ENCODE results near the gene MFF. TPM values are rescaled to one million over a fixed set of nuclear protein-coding genes. Genes with fewer than 3 reads are reported as not detected.

Gene MFF
- polyA plus RNA-seq, 4 donors: 68.8 to 86.6 (median 80.9) TPM

GRCh38 chr2:227296671-227297405, 28.2 kb upstream of the MFF start:
- no peak overlapping the region for H3K27ac ChIP-seq (ENCODE audit: low read depth in 1 of 3, low read length in 2 of 3)
- no peaks in the 10 kb centered on the region for H3K9me3 ChIP-seq (ENCODE audit: control insufficient read depth in 2 of 2, insufficient read depth in 1 of 2, low read depth in 1 of 2, low read length in 1 of 2)
- DNase-seq (peak in 1 of 2 donors; percentile 48), FAIRE-seq (no peak)
- H3K4me1 ChIP-seq (ENCODE audit: control insufficient read depth in 3 of 3, insufficient read depth in 2 of 3, low read depth in 1 of 3, low read length in 2 of 3): no peaks in the 10 kb centered on the region
- WGBS, 3 donors: 67 to 79% (median 74%) methylated on average over 3 of the region's 3 CpGs
- H3K4me3 ChIP-seq (ENCODE audit: low read depth in 1 of 3, low read length in 3 of 3): no peak overlapping the region
- H3K36me3 ChIP-seq (ENCODE audit: control insufficient read depth in 3 of 3, insufficient read depth in 2 of 3, low read depth in 1 of 3, low read length in 3 of 3): no peaks in the 10 kb centered on the region
- H3K27me3 ChIP-seq (ENCODE audit: control insufficient read depth in 3 of 3, insufficient read depth in 3 of 3, low read length in 3 of 3): no peaks in the 10 kb centered on the region

GRCh38 chr2:227301523-227301922, 23.5 kb upstream of the MFF start:
- FAIRE-seq (no peak), DNase-seq (no peak)
- Histone ChIP-seq H3K4me1 (ENCODE audit: control insufficient read depth in 3 of 3, insufficient read depth in 2 of 3, low read depth in 1 of 3, low read length in 2 of 3) (no peaks in the 10 kb centered on the region), H3K9me3 (ENCODE audit: control insufficient read depth in 2 of 2, insufficient read depth in 1 of 2, low read depth in 1 of 2, low read length in 1 of 2) (no peaks in the 10 kb centered on the region), H3K36me3 (ENCODE audit: control insufficient read depth in 3 of 3, insufficient read depth in 2 of 3, low read depth in 1 of 3, low read length in 3 of 3) (no peaks in the 10 kb centered on the region), H3K4me3 (ENCODE audit: low read depth in 1 of 3, low read length in 3 of 3) (no peak overlapping the region), H3K27me3 (ENCODE audit: control insufficient read depth in 3 of 3, insufficient read depth in 3 of 3, low read length in 3 of 3) (no peaks in the 10 kb centered on the region), H3K27ac (ENCODE audit: low read depth in 1 of 3, low read length in 2 of 3) (no peak overlapping the region)
- 62 to 84% (median 75%) methylated on average over 1 of the region's 1 CpG for WGBS, 3 donors

- Histone ChIP-seq H3K4me3 (ENCODE audit: low read depth in 1 of 3, low read length in 3 of 3) (no peak overlapping the region), H3K27me3 (ENCODE audit: control insufficient read depth in 3 of 3, insufficient read depth in 3 of 3, low read length in 3 of 3) (no peaks in the 10 kb centered on the region), H3K4me1 (ENCODE audit: control insufficient read depth in 3 of 3, insufficient read depth in 2 of 3, low read depth in 1 of 3, low read length in 2 of 3) (no peaks in the 10 kb centered on the region), H3K36me3 (ENCODE audit: control insufficient read depth in 3 of 3, insufficient read depth in 2 of 3, low read depth in 1 of 3, low read length in 3 of 3) (no peaks in the 10 kb centered on the region), H3K27ac (ENCODE audit: low read depth in 1 of 3, low read length in 2 of 3) (no peak overlapping the region), H3K9me3 (ENCODE audit: control insufficient read depth in 2 of 2, insufficient read depth in 1 of 2, low read depth in 1 of 2, low read length in 1 of 2) (no peaks in the 10 kb centered on the region)
- 85 to 89% (median 89%) methylated on average over 4 of the region's 4 CpGs for WGBS, 3 donors
- no peak for FAIRE-seq
- no peak for DNase-seq
These were observed 16.3 kb upstream of the MFF start for GRCh38 chr2:227308784-227309183.

- FAIRE-seq: no peak
- 92 to 95% (median 92%) methylated on average over 4 of the region's 4 CpGs for WGBS, 3 donors
- no peaks in the 10 kb centered on the region for H3K27me3 ChIP-seq (ENCODE audit: control insufficient read depth in 3 of 3, insufficient read depth in 3 of 3, low read length in 3 of 3)
- H3K9me3 ChIP-seq (ENCODE audit: control insufficient read depth in 2 of 2, insufficient read depth in 1 of 2, low read depth in 1 of 2, low read length in 1 of 2): no peaks in the 10 kb centered on the region
- no peaks in the 10 kb centered on the region for H3K4me1 ChIP-seq (ENCODE audit: control insufficient read depth in 3 of 3, insufficient read depth in 2 of 3, low read depth in 1 of 3, low read length in 2 of 3)
- H3K27ac ChIP-seq (ENCODE audit: low read depth in 1 of 3, low read length in 2 of 3): no peak overlapping the region
- no peak overlapping the region for H3K4me3 ChIP-seq (ENCODE audit: low read depth in 1 of 3, low read length in 3 of 3)
- no peaks in the 10 kb centered on the region for H3K36me3 ChIP-seq (ENCODE audit: control insufficient read depth in 3 of 3, insufficient read depth in 2 of 3, low read depth in 1 of 3, low read length in 3 of 3)
- DNase-seq: no peak
These were observed 14.3 kb upstream of the MFF start for GRCh38 chr2:227310756-227311110.

GRCh38 chr2:227311861-227312506, 13.1 kb upstream of the MFF start:
- Histone ChIP-seq H3K4me1 (ENCODE audit: control insufficient read depth in 3 of 3, insufficient read depth in 2 of 3, low read depth in 1 of 3, low read length in 2 of 3) (no peaks in the 10 kb centered on the region), H3K27ac (ENCODE audit: low read depth in 1 of 3, low read length in 2 of 3) (no peak overlapping the region), H3K4me3 (ENCODE audit: low read depth in 1 of 3, low read length in 3 of 3) (no peak overlapping the region), H3K36me3 (ENCODE audit: control insufficient read depth in 3 of 3, insufficient read depth in 2 of 3, low read depth in 1 of 3, low read length in 3 of 3) (no peaks in the 10 kb centered on the region), H3K27me3 (ENCODE audit: control insufficient read depth in 3 of 3, insufficient read depth in 3 of 3, low read length in 3 of 3) (no peaks in the 10 kb centered on the region), H3K9me3 (ENCODE audit: control insufficient read depth in 2 of 2, insufficient read depth in 1 of 2, low read depth in 1 of 2, low read length in 1 of 2) (no peaks in the 10 kb centered on the region)
- DNase-seq: no peak
- WGBS, 3 donors: 93 to 95% (median 95%) methylated on average over 5 of the region's 5 CpGs
- no peak for FAIRE-seq

GRCh38 chr2:227312579-227312978, 12.5 kb upstream of the MFF start:
- no peaks in the 10 kb centered on the region for H3K4me1 ChIP-seq (ENCODE audit: control insufficient read depth in 3 of 3, insufficient read depth in 2 of 3, low read depth in 1 of 3, low read length in 2 of 3)
- H3K36me3 ChIP-seq (ENCODE audit: control insufficient read depth in 3 of 3, insufficient read depth in 2 of 3, low read depth in 1 of 3, low read length in 3 of 3): no peaks in the 10 kb centered on the region
- H3K4me3 ChIP-seq (ENCODE audit: low read depth in 1 of 3, low read length in 3 of 3): no peak overlapping the region
- no peaks in the 10 kb centered on the region for H3K27me3 ChIP-seq (ENCODE audit: control insufficient read depth in 3 of 3, insufficient read depth in 3 of 3, low read length in 3 of 3)
- 48 to 69% (median 50%) methylated on average over 2 of the region's 2 CpGs for WGBS, 3 donors
- FAIRE-seq (no peak), DNase-seq (no peak)
- H3K9me3 ChIP-seq (ENCODE audit: control insufficient read depth in 2 of 2, insufficient read depth in 1 of 2, low read depth in 1 of 2, low read length in 1 of 2): no peaks in the 10 kb centered on the region
- no peak overlapping the region for H3K27ac ChIP-seq (ENCODE audit: low read depth in 1 of 3, low read length in 2 of 3)

- FAIRE-seq (no peak), DNase-seq (no peak)
- Histone ChIP-seq H3K4me3 (ENCODE audit: low read depth in 1 of 3, low read length in 3 of 3) (no peak overlapping the region), H3K36me3 (ENCODE audit: control insufficient read depth in 3 of 3, insufficient read depth in 2 of 3, low read depth in 1 of 3, low read length in 3 of 3) (no peaks in the 10 kb centered on the region), H3K27ac (ENCODE audit: low read depth in 1 of 3, low read length in 2 of 3) (no peak overlapping the region), H3K4me1 (ENCODE audit: control insufficient read depth in 3 of 3, insufficient read depth in 2 of 3, low read depth in 1 of 3, low read length in 2 of 3) (no peaks in the 10 kb centered on the region), H3K27me3 (ENCODE audit: control insufficient read depth in 3 of 3, insufficient read depth in 3 of 3, low read length in 3 of 3) (no peaks in the 10 kb centered on the region), H3K9me3 (ENCODE audit: control insufficient read depth in 2 of 2, insufficient read depth in 1 of 2, low read depth in 1 of 2, low read length in 1 of 2) (no peaks in the 10 kb centered on the region)
- WGBS, 3 donors: 86 to 96% (median 95%) methylated on average over 1 of the region's 1 CpG
These were observed 11.7 kb upstream of the MFF start for GRCh38 chr2:227313310-227313709.

GRCh38 chr2:227317834-227318233, 7.2 kb upstream of the MFF start:
- Histone ChIP-seq H3K4me1 (ENCODE audit: control insufficient read depth in 3 of 3, insufficient read depth in 2 of 3, low read depth in 1 of 3, low read length in 2 of 3) (no peaks in the 10 kb centered on the region), H3K27ac (ENCODE audit: low read depth in 1 of 3, low read length in 2 of 3) (no peak overlapping the region), H3K36me3 (ENCODE audit: control insufficient read depth in 3 of 3, insufficient read depth in 2 of 3, low read depth in 1 of 3, low read length in 3 of 3) (no peaks in the 10 kb centered on the region), H3K4me3 (ENCODE audit: low read depth in 1 of 3, low read length in 3 of 3) (no peak overlapping the region), H3K9me3 (ENCODE audit: control insufficient read depth in 2 of 2, insufficient read depth in 1 of 2, low read depth in 1 of 2, low read length in 1 of 2) (peaks cover 0 to 3% of the 10 kb centered on the region in 2 donors), H3K27me3 (ENCODE audit: control insufficient read depth in 3 of 3, insufficient read depth in 3 of 3, low read length in 3 of 3) (no peaks in the 10 kb centered on the region)
- WGBS, 3 donors: 92 to 100% (median 95%) methylated on average over 2 of the region's 2 CpGs
- DNase-seq (no peak), FAIRE-seq (no peak)

Data from small intestine (tissue), 7 donors.